HepG2 (cell line): ENCODE measurements around the gene PSKH1. TPM values are rescaled to one million over a fixed set of nuclear protein-coding genes. Genes with fewer than 3 reads are reported as not detected.
A peak's percentile ranks its signal among the peaks of the same experiment; 100 is the strongest.

Experiments used
- ATM ChIP-seq: fragments of 450-650 bp; IDR thresholded peaks from 2 replicates; pipeline ENCODE4 v1.7.1; 2017; ENCODE audit warnings: mild to moderate bottlenecking, borderline replicate concordance
- ATRX ChIP-seq: sonication (generic); formaldehyde crosslinking; IDR thresholded peaks from 2 replicates; pipeline ENCODE4 v1.4.0; 2020; ENCODE audit warnings: missing genetic modification reagents, borderline replicate concordance
- CENPX ChIP-seq: sonication (generic); formaldehyde crosslinking; IDR thresholded peaks from 2 replicates; pipeline ENCODE4 v1.9.0; 2021; ENCODE audit warnings: mild to moderate bottlenecking, missing genetic modification reagents, moderate library complexity
- IRF2 ChIP-seq: IDR thresholded peaks from 2 replicates; pipeline ENCODE4 v1.6.1; 2018; ENCODE audit warnings: missing genetic modification reagents, missing compliant biosample characterization
- JUN ChIP-seq: sonication (generic); formaldehyde crosslinking; IDR thresholded peaks from 2 replicates; pipeline ENCODE4 v1.4.0; 2020; ENCODE audit warnings: mild to moderate bottlenecking, missing genetic modification reagents
- MBNL3 ChIP-seq: fragments of 250-450 bp; sonication (Bioruptor Pico); conservative IDR thresholded peaks from 2 replicates; pipeline ENCODE4 v1.8.0; 2022; ENCODE audit warnings: mild to moderate bottlenecking, inconsistent platforms
- MTF2 ChIP-seq: sonication (generic); formaldehyde crosslinking; IDR thresholded peaks from 2 replicates; pipeline ENCODE4 v1.5.0; 2020; ENCODE audit warnings: missing genetic modification reagents, borderline replicate concordance
- NAIF1 ChIP-seq: sonication (generic); formaldehyde crosslinking; IDR thresholded peaks from 2 replicates; pipeline ENCODE4 v1.5.0; 2020; ENCODE audit warnings: mild to moderate bottlenecking, missing genetic modification reagents, borderline replicate concordance
- RAD21 ChIP-seq: fragments of 450-650 bp; formaldehyde crosslinking; IDR thresholded peaks from 2 replicates; pipeline ENCODE4 v1.5.0; 2020; ENCODE audit warnings: mild to moderate bottlenecking
- SIN3B ChIP-seq: fragments of 150-350 bp; IDR thresholded peaks from 2 replicates; pipeline ENCODE4 v1.6.1; 2014; ENCODE audit warnings: low read length
- THAP7 ChIP-seq: sonication (generic); formaldehyde crosslinking; IDR thresholded peaks from 2 replicates; pipeline ENCODE4 v1.8.1; 2023; ENCODE audit warnings: mild to moderate bottlenecking, missing genetic modification reagents
- ZBTB2 ChIP-seq: sonication (generic); formaldehyde crosslinking; IDR thresholded peaks from 2 replicates; pipeline ENCODE4 v1.8.0; 2022; ENCODE audit warnings: low read depth, missing genetic modification reagents
- ZBTB33 ChIP-seq: sonication (generic); formaldehyde crosslinking; IDR thresholded peaks from 2 replicates; pipeline ENCODE4 v1.4.0; 2020; ENCODE audit warnings: missing genetic modification reagents
- ZEB1 ChIP-seq: IDR thresholded peaks from 2 replicates; pipeline ENCODE4 v1.6.1; 2012; ENCODE audit warnings: mild to moderate bottlenecking, low read depth, inconsistent platforms; ENCODE audit not compliant: insufficient replicate concordance
- ZNF205 ChIP-seq: IDR thresholded peaks from 2 replicates; pipeline ENCODE4 v1.6.1; 2018; ENCODE audit warnings: missing biosample characterization, missing genetic modification reagents
- ZNF232 ChIP-seq: sonication (generic); formaldehyde crosslinking; IDR thresholded peaks from 2 replicates; pipeline ENCODE4 v1.4.0; 2020; ENCODE audit warnings: missing genetic modification reagents, borderline replicate concordance
- ZNF326 ChIP-seq: sonication (generic); formaldehyde crosslinking; IDR thresholded peaks from 2 replicates; pipeline ENCODE4 v1.4.0; 2020; ENCODE audit warnings: missing genetic modification reagents, borderline replicate concordance
- ZNF337 ChIP-seq: sonication (generic); formaldehyde crosslinking; IDR thresholded peaks from 2 replicates; pipeline ENCODE4 v1.5.1; 2020; ENCODE audit warnings: missing genetic modification reagents, low read depth, mild to moderate bottlenecking, borderline replicate concordance
- ZNF362 ChIP-seq: sonication (generic); formaldehyde crosslinking; IDR thresholded peaks from 2 replicates; pipeline ENCODE4 v1.4.0; 2020; ENCODE audit warnings: missing genetic modification reagents, mild to moderate bottlenecking, borderline replicate concordance
- ZNF550 ChIP-seq: sonication (generic); formaldehyde crosslinking; IDR thresholded peaks from 2 replicates; pipeline ENCODE4 v1.4.0; 2020; ENCODE audit warnings: mild to moderate bottlenecking, missing genetic modification reagents, borderline replicate concordance
- ZNF563 ChIP-seq: sonication (generic); formaldehyde crosslinking; IDR thresholded peaks from 2 replicates; pipeline ENCODE4 v1.8.0; 2022; ENCODE audit warnings: mild to moderate bottlenecking, moderate library complexity, missing genetic modification reagents
- ZNF737 ChIP-seq: sonication (generic); formaldehyde crosslinking; IDR thresholded peaks from 2 replicates; pipeline ENCODE4 v1.5.0; 2020; ENCODE audit warnings: missing genetic modification reagents, mild to moderate bottlenecking, borderline replicate concordance
- ZNF770 ChIP-seq: sonication (generic); formaldehyde crosslinking; IDR thresholded peaks from 2 replicates; pipeline ENCODE4 v1.5.0; 2020; ENCODE audit warnings: mild to moderate bottlenecking, missing genetic modification reagents
- polyA plus RNA-seq, 8 experiments: library from polyadenylated mRNA; depleted of rRNA in 3 of 8; stranded (reverse) in 7 of 8; unstranded in 1 of 8; fragments of >200 nt; fragmentation: Illumina TruSeq in 4 of 8; extraction: Trizol in 4 of 8; gene quantifications; 2 replicates each; pipeline versions ENCODE4 v1.2.1 to v1.2.3, GENCODE V29; 2011 to 2016; ENCODE audit warnings: low read depth in 4 of 8, missing spikeins in 1 of 8, mixed read lengths in 1 of 8; ENCODE audit not compliant: insufficient read depth in 1 of 8
- total RNA-seq, 5 experiments: library from RNA; depleted of rRNA; stranded (reverse); fragments of >200 nt; fragmentation: Illumina TruSeq; extraction: Trizol; gene quantifications; 2 replicates each; pipeline ENCODE4 v1.2.3, GENCODE V29; 2016; ENCODE audit warnings: low read depth in 1 of 5

The PSKH1 gene
- total and polyA plus RNA-seq, 2 of the 13 experiments (the other 11 are each of a cell fraction or from before 2014, with no cell fraction given): 8.4 to 19.1 TPM

- TF ChIP-seq ZBTB33 (CRISPR knock-in tag): no peak
- TF ChIP-seq THAP7: 0 out of 2 replicates have a peak, but pooled peaks have one; percentile 57
- TF ChIP-seq JUN (CRISPR knock-in tag): 0 out of 2 replicates have a peak, but pooled peaks have one; percentile 19
- no peak for TF ChIP-seq NAIF1 (CRISPR knock-in tag)
- TF ChIP-seq ZEB1: no peak
- no peak for TF ChIP-seq MBNL3 (CRISPR knock-in tag)
- peak; percentile 48 for TF ChIP-seq RAD21 (CRISPR knock-in tag)
- TF ChIP-seq ZNF362 (CRISPR knock-in tag): no peak
- no peak for TF ChIP-seq MTF2 (CRISPR knock-in tag)
- TF ChIP-seq ZBTB2 (CRISPR knock-in tag): no peak
- no peak for TF ChIP-seq ATM
- peak; percentile 95 for TF ChIP-seq ZNF770 (CRISPR knock-in tag)
- TF ChIP-seq IRF2: no peak
- no peak for TF ChIP-seq ZNF337 (CRISPR knock-in tag)
- no peak for TF ChIP-seq ZNF326 (CRISPR knock-in tag)
- TF ChIP-seq ZNF563: no peak
- TF ChIP-seq ZNF232 (CRISPR knock-in tag): no peak; the same call in 1 of the 2 replicates
- TF ChIP-seq ZNF205 (CRISPR knock-in tag): no peak
- TF ChIP-seq SIN3B: no peak
- no peak for TF ChIP-seq ATRX (CRISPR knock-in tag)
- no peak for TF ChIP-seq ZNF550 (CRISPR knock-in tag)
- no peak for TF ChIP-seq CENPX
- no peak; the same call in 1 of the 2 replicates for TF ChIP-seq ZNF737 (CRISPR knock-in tag)
Observed at GRCh38 chr16:67969254-67970039, 76.4 kb downstream of the PSKH1 start (continued).
